ENCODE data around the gene SPEF2. TPM values are rescaled to one million over a fixed set of nuclear protein-coding genes. Genes with fewer than 3 reads are reported as not detected.

SPEF2 gene
- 1 to 10 TPM; 2.8 to 4.5 TPM for total RNA-seq
- 1 to 10 TPM in 1 of 2 donors, under 1 TPM in 1; 0.42 to 1.3 TPM for polyA plus RNA-seq

DNA sequence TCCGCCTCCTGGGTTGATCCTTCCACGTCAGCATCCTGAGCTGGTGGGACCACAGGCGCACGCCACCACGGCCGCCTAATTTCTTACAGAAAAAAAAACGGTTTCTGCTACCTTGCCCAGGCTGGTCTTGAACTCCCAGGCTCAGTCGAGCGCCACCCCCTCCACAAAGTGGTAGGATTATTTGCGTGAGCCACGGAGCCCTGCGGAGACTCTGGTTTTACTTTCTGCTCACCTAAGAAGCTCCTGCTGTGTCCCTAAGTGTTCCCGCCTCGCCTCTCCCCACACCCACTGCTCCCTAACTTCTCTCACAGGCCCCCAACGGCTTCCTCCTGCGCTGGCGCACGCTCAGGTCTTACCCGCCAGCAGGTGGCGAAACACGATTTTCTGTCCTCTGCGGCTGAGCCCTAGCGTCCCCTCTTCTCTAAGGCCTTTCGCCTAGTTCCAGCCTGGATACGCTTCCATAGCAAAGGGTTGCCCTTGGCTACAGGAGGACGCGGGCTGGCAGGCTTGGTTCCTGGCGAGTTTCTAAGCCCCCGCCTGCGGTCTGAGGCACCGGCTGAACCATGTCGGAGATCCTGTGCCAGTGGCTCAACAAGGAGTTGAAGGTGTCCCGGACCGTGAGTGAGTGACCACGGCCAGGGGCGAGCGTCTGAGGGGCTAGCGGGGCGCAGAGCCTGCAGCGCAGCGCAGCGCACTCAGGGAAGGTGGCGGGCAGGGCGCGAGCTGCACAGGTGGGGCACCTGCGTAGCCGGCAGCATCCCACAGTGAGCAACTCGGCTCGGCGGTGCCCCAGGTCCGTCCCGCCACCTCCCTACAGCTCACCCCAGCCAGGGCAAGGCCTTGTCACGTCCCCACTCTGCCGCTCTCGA is at the start of gene SPEF2:
Gene SPEF2, plus strand, starts transcription at position 429 of the 869 bp plus-strand sequence. Its CDS starts 135 bp downstream, at position 564.
- WGBS: 4% methylated on average over 55 of the region's 55 CpGs
- peak within 1 kb of the TSS; percentile 60 to 93 (median 78) for H3K4me3 ChIP-seq (ENCODE audit: low read depth in 1 of 3, low read length in 3 of 3)
- no peaks in the 10 kb centered on the region for H3K27me3 ChIP-seq (ENCODE audit: control insufficient read depth in 4 of 4, insufficient read depth in 4 of 4, low read length in 3 of 4)
- peak within 1 kb of the TSS in 1 of 2 donors; percentile 59 for H3K9ac ChIP-seq (ENCODE audit: low read depth in 1 of 2, low read length in 2 of 2)
- H3K9me3 ChIP-seq (ENCODE audit: control insufficient read depth in 4 of 4, low read length in 3 of 4): no peaks in the 10 kb centered on the region
- DNase-seq (ENCODE audit: low spot score): peak; percentile 75
- H3K27ac ChIP-seq (ENCODE audit: low read depth in 1 of 2, low read length in 2 of 2): peak within 1 kb of the TSS in 1 of 2 donors; percentile 2
- no peaks in the 10 kb centered on the region for H3K36me3 ChIP-seq (ENCODE audit: control insufficient read depth in 4 of 4, insufficient read depth in 3 of 4, low read depth in 1 of 4, low read length in 3 of 4)
- no peak for TF ChIP-seq FOXA1 (IDR thresholded peaks at IDR 0.05)
- TF ChIP-seq TAF1 (conservative IDR thresholded peaks at IDR 0.05): no peak
- no peak for TF ChIP-seq EGR1 (IDR thresholded peaks at IDR 0.05; ENCODE audit: low read depth in 2 of 2)
- TF ChIP-seq, protein P1, sequence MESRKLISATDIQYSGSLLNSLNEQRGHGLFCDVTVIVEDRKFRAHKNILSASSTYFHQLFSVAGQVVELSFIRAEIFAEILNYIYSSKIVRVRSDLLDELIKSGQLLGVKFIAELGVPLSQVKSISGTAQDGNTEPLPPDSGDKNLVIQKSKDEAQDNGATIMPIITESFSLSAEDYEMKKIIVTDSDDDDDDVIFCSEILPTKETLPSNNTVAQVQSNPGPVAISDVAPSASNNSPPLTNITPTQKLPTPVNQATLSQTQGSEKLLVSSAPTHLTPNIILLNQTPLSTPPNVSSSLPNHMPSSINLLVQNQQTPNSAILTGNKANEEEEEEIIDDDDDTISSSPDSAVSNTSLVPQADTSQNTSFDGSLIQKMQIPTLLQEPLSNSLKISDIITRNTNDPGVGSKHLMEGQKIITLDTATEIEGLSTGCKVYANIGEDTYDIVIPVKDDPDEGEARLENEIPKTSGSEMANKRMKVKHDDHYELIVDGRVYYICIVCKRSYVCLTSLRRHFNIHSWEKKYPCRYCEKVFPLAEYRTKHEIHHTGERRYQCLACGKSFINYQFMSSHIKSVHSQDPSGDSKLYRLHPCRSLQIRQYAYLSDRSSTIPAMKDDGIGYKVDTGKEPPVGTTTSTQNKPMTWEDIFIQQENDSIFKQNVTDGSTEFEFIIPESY (IDR thresholded peaks at IDR 0.05): no peak
- peak; percentile 61 for TF ChIP-seq SP1 (IDR thresholded peaks at IDR 0.05)
- no peak for TF ChIP-seq FOXA2 (IDR thresholded peaks at IDR 0.05)
- TF ChIP-seq RAD21 (IDR thresholded peaks at IDR 0.05): peak; percentile 85 to 93
- TF ChIP-seq, protein P2, sequence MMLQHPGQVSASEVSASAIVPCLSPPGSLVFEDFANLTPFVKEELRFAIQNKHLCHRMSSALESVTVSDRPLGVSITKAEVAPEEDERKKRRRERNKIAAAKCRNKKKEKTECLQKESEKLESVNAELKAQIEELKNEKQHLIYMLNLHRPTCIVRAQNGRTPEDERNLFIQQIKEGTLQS (IDR thresholded peaks at IDR 0.05): no peak
- TF ChIP-seq, protein P3, sequence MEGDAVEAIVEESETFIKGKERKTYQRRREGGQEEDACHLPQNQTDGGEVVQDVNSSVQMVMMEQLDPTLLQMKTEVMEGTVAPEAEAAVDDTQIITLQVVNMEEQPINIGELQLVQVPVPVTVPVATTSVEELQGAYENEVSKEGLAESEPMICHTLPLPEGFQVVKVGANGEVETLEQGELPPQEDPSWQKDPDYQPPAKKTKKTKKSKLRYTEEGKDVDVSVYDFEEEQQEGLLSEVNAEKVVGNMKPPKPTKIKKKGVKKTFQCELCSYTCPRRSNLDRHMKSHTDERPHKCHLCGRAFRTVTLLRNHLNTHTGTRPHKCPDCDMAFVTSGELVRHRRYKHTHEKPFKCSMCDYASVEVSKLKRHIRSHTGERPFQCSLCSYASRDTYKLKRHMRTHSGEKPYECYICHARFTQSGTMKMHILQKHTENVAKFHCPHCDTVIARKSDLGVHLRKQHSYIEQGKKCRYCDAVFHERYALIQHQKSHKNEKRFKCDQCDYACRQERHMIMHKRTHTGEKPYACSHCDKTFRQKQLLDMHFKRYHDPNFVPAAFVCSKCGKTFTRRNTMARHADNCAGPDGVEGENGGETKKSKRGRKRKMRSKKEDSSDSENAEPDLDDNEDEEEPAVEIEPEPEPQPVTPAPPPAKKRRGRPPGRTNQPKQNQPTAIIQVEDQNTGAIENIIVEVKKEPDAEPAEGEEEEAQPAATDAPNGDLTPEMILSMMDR (IDR thresholded peaks at IDR 0.05; ENCODE audit: low read depth, low read length, missing input control): peak; percentile 80
- TF ChIP-seq MAX (IDR thresholded peaks at IDR 0.05): peak; percentile 18
- no peak for TF ChIP-seq JUND (IDR thresholded peaks at IDR 0.05)
- TF ChIP-seq NR2F2 (IDR thresholded peaks at IDR 0.05): no peak
- peak in 1 of 2 donors; percentile 32 for TF ChIP-seq GABPA (IDR thresholded peaks at IDR 0.05 in 1 of 2, conservative IDR thresholded peaks at IDR 0.05 in 1 of 2)
- TF ChIP-seq RXRA (IDR thresholded peaks at IDR 0.05): peak; percentile 78 to 81
- peak; percentile 89 for TF ChIP-seq YY1 (IDR thresholded peaks at IDR 0.05)
- no peak for TF ChIP-seq HNF4G (IDR thresholded peaks at IDR 0.05)
- TF ChIP-seq HNF4A (conservative IDR thresholded peaks at IDR 0.05): peak in 1 of 2 donors; percentile 27
- TF ChIP-seq REST (IDR thresholded peaks at IDR 0.05): no peak
- H3K4me1 ChIP-seq (ENCODE audit: control insufficient read depth in 4 of 4, insufficient read depth in 4 of 4, low read length in 3 of 4): peaks cover 0 to 14% (median 6%) of the 10 kb centered on the region in 4 donors

All from liver (tissue), 9 donors.